Testis (tissue), 2 donors: Measurements from ENCODE around the gene DPEP1.

Experiments
- CTCF ChIP-seq, 3 experiments: fragments of 450-650 bp in 2 of 3; fragments of 200-600 bp in 1 of 3; sonication (generic) in 1 of 3; IDR thresholded peaks; one replicate each; pipeline ENCODE4 v1.5.1; 2016 to 2019; ENCODE audit warnings: antibody characterized with exemption in 3 of 3, mild to moderate bottlenecking in 2 of 3, moderate library complexity in 1 of 3
- POLR2A ChIP-seq: fragments of 450-650 bp; IDR thresholded peaks from one replicate; pipeline ENCODE4 v1.6.1; 2017; ENCODE audit warnings: antibody characterized with exemption, mild to moderate bottlenecking, moderate library complexity

GRCh38 chr16:89570342-89570923 lies 43.0 kb upstream of the DPEP1 start:
- no peak for TF ChIP-seq CTCF (IDR thresholded peaks at IDR 0.05)
- TF ChIP-seq POLR2A: no peak
